Psoas muscle (tissue), 8 donors: ENCODE measurements around the gene LRP5. TPM values are rescaled to one million over a fixed set of nuclear protein-coding genes. Genes with fewer than 3 reads are reported as not detected.

Experiments used
- ATAC-seq, 4 donors: fragments of 200-7000 bp; cut with Tn5 transposase; one replicate each; pipeline ENCODE4 v1.9.1; 2020; ENCODE audit warnings: moderate library complexity in 3 of 4, mild to moderate bottlenecking in 2 of 4
- DNase-seq, 2 donors: peaks; one replicate each; pipeline ENCODE4 v3.0.0-alpha.2; 2020
- H3K27ac ChIP-seq: fragments of 200-600 bp; one replicate; pipeline ENCODE4 v1.8.0; 2022
- H3K27me3 ChIP-seq, 3 donors: fragments of 200-600 bp in 1 of 3; one replicate each; pipeline versions ENCODE4 v1.6.1 to v1.8.0; 2013 to 2022; ENCODE audit warnings: low read length in 2 of 3, mild to moderate bottlenecking in 2 of 3, moderate library complexity in 1 of 3; ENCODE audit not compliant: insufficient read depth in 3 of 3
- H3K36me3 ChIP-seq, 2 donors: fragments of 200-600 bp in 1 of 2; one replicate each; pipeline versions ENCODE4 v1.6.1 to v1.8.0; 2013 to 2022; ENCODE audit warnings: low read depth in 1 of 2, mild to moderate bottlenecking in 1 of 2, moderate library complexity in 1 of 2; ENCODE audit not compliant: insufficient read depth in 1 of 2
- H3K4me1 ChIP-seq: fragments of 200-600 bp; one replicate; pipeline ENCODE4 v1.8.0; 2022
- H3K4me3 ChIP-seq: fragments of 200-600 bp; one replicate; pipeline ENCODE4 v1.8.0; 2022; ENCODE audit warnings: mild to moderate bottlenecking
- H3K9me3 ChIP-seq: fragments of 200-600 bp; one replicate; pipeline ENCODE4 v1.8.0; 2022
- CTCF ChIP-seq: fragments of 200-600 bp; IDR thresholded peaks from one replicate; pipeline ENCODE4 v1.8.0; 2022; ENCODE audit warnings: antibody characterized with exemption
- WGBS, 3 donors: extraction: QIAGEN DNeasy Blood & Tissue Kit; methylation state at CpG; one replicate each; pipeline versions ENCODE4 v1.1.6 to v1.1.7; 2013; 5-methylcytosine and 5-hydroxymethylcytosine counted together
- intact Hi-C, 2 donors: fragments of 100-400 bp; cut with DNase I; formaldehyde crosslinking; loops; one replicate each; pipeline versions ENCODE4 v1.11.0 to v1.14.2; 2022
- polyA plus RNA-seq, 3 donors: library from polyadenylated mRNA; stranded (reverse); fragments of 200-250 nt; gene quantifications; one replicate each; pipeline ENCODE4 v1.2.3, GENCODE V29; 2013
- total RNA-seq, 4 donors: library from RNA; stranded (reverse); fragmentation: NEBNext Ultra II Directional in 2 of 4; extraction: Animal tissue kit (Norgen Biotek cat#: 25700) in 2 of 4; gene quantifications; one replicate each; pipeline versions ENCODE4 v1.2.1 to v1.2.4, GENCODE V29; 2021 to 2023
- donor health status: healthy with polysubstance abuse.
- donor health status: DM: no; HTN: no; CAD: no; lungs with moderate emphysema.
- donor health status: Bipolar disorder and iron deficiency.
- donor health status: healthy.
- donor health status: DM: yes; HTN: yes; CAD: no.
- donor health status: DM: no; HTN: no; CAD: no.
- donor health status: DM: no; HTN: no; CAD: no.
- donor health status: DM: yes; HTN: yes; CAD: no.

Gene LRP5
- total and polyA plus RNA-seq, 7 donors, result 5.3 to 19.2 (median 16.7) TPM

GRCh38 chr11:68264741-68265540 lies 47.5 kb upstream of the LRP5 start:
- Histone ChIP-seq H3K27ac (no peak overlapping the region), H3K4me3 (no peak overlapping the region), H3K27me3 (no peaks in the 10 kb centered on the region), H3K9me3 (no peaks in the 10 kb centered on the region), H3K4me1 (peaks cover 11% of the 10 kb centered on the region), H3K36me3 (peaks cover 8 to 77% of the 10 kb centered on the region in 2 donors)
- 90 to 93% (median 92%) methylated on average over 13 of the region's 13 CpGs for WGBS, 3 donors
- no peak for ATAC-seq
- no peak for TF ChIP-seq CTCF
- intact Hi-C loops, result no loop called here
- DNase-seq, result no peak

GRCh38 chr11:68266121-68266891 lies 46.1 kb upstream of the LRP5 start:
- peaks cover 22% of the 10 kb centered on the region for H3K4me1 ChIP-seq
- no peak overlapping the region for H3K4me3 ChIP-seq
- TF ChIP-seq CTCF, result no peak
- peaks cover 4 to 64% of the 10 kb centered on the region in 2 donors for H3K36me3 ChIP-seq
- DNase-seq (no peak), ATAC-seq (no peak)
- intact Hi-C loops, result no loop called here
- no peaks in the 10 kb centered on the region for H3K27me3 ChIP-seq
- no peaks in the 10 kb centered on the region for H3K9me3 ChIP-seq
- no peak overlapping the region for H3K27ac ChIP-seq
- WGBS, 3 donors, result 88 to 93% (median 89%) methylated on average over 16 of the region's 16 CpGs

- TF ChIP-seq CTCF, result no peak
- no peak for ATAC-seq
- intact Hi-C loops, result no loop called here
- Histone ChIP-seq H3K27me3 (no peaks in the 10 kb centered on the region), H3K4me3 (no peak overlapping the region), H3K36me3 (peaks cover 4 to 54% of the 10 kb centered on the region in 2 donors), H3K9me3 (no peaks in the 10 kb centered on the region), H3K4me1 (peaks cover 22% of the 10 kb centered on the region), H3K27ac (no peak overlapping the region)
- WGBS, 3 donors, result 95 to 98% (median 96%) methylated on average over 12 of the region's 12 CpGs
- no peak for DNase-seq
Measured at GRCh38 chr11:68266936-68267880, 45.2 kb upstream of the LRP5 start.

GRCh38 chr11:68267881-68268240 lies 44.5 kb upstream of the LRP5 start:
- intact Hi-C loops, result no loop called here

More at GRCh38 chr11:68267881-68268240, 44.5 kb upstream of the LRP5 start:
- no peak for TF ChIP-seq CTCF
- peaks cover 25% of the 10 kb centered on the region for H3K4me1 ChIP-seq
- ATAC-seq, result no peak
- H3K36me3 ChIP-seq, result peaks cover 4 to 48% of the 10 kb centered on the region in 2 donors
- H3K4me3 ChIP-seq, result no peak overlapping the region
- no peaks in the 10 kb centered on the region for H3K27me3 ChIP-seq
- DNase-seq, result no peak
- 88 to 99% (median 92%) methylated on average over 6 of the region's 6 CpGs for WGBS, 3 donors
- no peak overlapping the region for H3K27ac ChIP-seq
- no peaks in the 10 kb centered on the region for H3K9me3 ChIP-seq
